ENCODE measurements around the gene LTBP1.
"Not testable (repeated sequence)": the region's sequence is repeated elsewhere in the genome, so short reads cannot be mapped to it uniquely, and the experiment has no call there.

LTBP1 gene

GRCh38 chr2:32915694-32916093 lies 31.1 kb upstream of the LTBP1 start:
- no peak for ATAC-seq (ENCODE audit: low read depth)
- Histone ChIP-seq H3K36me3 (ENCODE audit: low read depth) (no peaks in the 10 kb centered on the region), H3K9me3 (ENCODE audit: severe bottlenecking) (no peaks in the 10 kb centered on the region), H3K27me3 (ENCODE audit: insufficient read depth, poor library complexity, severe bottlenecking) (no peaks in the 10 kb centered on the region), H3K4me1 (ENCODE audit: insufficient read depth, poor library complexity, severe bottlenecking) (no peaks in the 10 kb centered on the region), H3K27ac (ENCODE audit: poor library complexity, severe bottlenecking) (no peak overlapping the region), H3K4me3 (ENCODE audit: severe bottlenecking) (no peak overlapping the region)
- TF ChIP-seq CTCF (IDR thresholded peaks at IDR 0.05; ENCODE audit: poor library complexity, severe bottlenecking), result no peak
- DNase-seq (ENCODE audit: low spot score), result no peak

GRCh38 chr2:32918774-32919173 lies 28.0 kb upstream of the LTBP1 start:
- DNase-seq (ENCODE audit: low spot score), result no peak
- H3K27me3 ChIP-seq (ENCODE audit: insufficient read depth, poor library complexity, severe bottlenecking), result no peaks in the 10 kb centered on the region
- H3K27ac ChIP-seq (ENCODE audit: poor library complexity, severe bottlenecking), result no peak overlapping the region
- no peak overlapping the region for H3K4me3 ChIP-seq (ENCODE audit: severe bottlenecking)
- no peaks in the 10 kb centered on the region for H3K9me3 ChIP-seq (ENCODE audit: severe bottlenecking)
- TF ChIP-seq CTCF (IDR thresholded peaks at IDR 0.05; ENCODE audit: poor library complexity, severe bottlenecking), result no peak
- no peaks in the 10 kb centered on the region for H3K4me1 ChIP-seq (ENCODE audit: insufficient read depth, poor library complexity, severe bottlenecking)
- no peak for ATAC-seq (ENCODE audit: low read depth)
- no peaks in the 10 kb centered on the region for H3K36me3 ChIP-seq (ENCODE audit: low read depth)

- H3K4me1 ChIP-seq (ENCODE audit: insufficient read depth, poor library complexity, severe bottlenecking); DNase-seq (ENCODE audit: low spot score); H3K4me3 ChIP-seq (ENCODE audit: severe bottlenecking); H3K36me3 ChIP-seq (ENCODE audit: low read depth); H3K27ac ChIP-seq (ENCODE audit: poor library complexity, severe bottlenecking); H3K27me3 ChIP-seq (ENCODE audit: insufficient read depth, poor library complexity, severe bottlenecking); H3K9me3 ChIP-seq (ENCODE audit: severe bottlenecking); ATAC-seq (ENCODE audit: low read depth): not testable (repeated sequence)
These were observed 26.9 kb upstream of the LTBP1 start for GRCh38 chr2:32919901-32920300.

GRCh38 chr2:32921486-32921885 lies 25.3 kb upstream of the LTBP1 start:
- not testable (repeated sequence) for H3K4me3 ChIP-seq (ENCODE audit: severe bottlenecking); H3K27me3 ChIP-seq (ENCODE audit: insufficient read depth, poor library complexity, severe bottlenecking); H3K4me1 ChIP-seq (ENCODE audit: insufficient read depth, poor library complexity, severe bottlenecking); H3K36me3 ChIP-seq (ENCODE audit: low read depth); DNase-seq (ENCODE audit: low spot score); H3K9me3 ChIP-seq (ENCODE audit: severe bottlenecking); ATAC-seq (ENCODE audit: low read depth); H3K27ac ChIP-seq (ENCODE audit: poor library complexity, severe bottlenecking)

- no peak for TF ChIP-seq CTCF (IDR thresholded peaks at IDR 0.05; ENCODE audit: poor library complexity, severe bottlenecking)
- no peak for DNase-seq (ENCODE audit: low spot score)
- H3K27ac ChIP-seq (ENCODE audit: poor library complexity, severe bottlenecking), result no peak overlapping the region
- H3K9me3 ChIP-seq (ENCODE audit: severe bottlenecking), result no peaks in the 10 kb centered on the region
- H3K4me3 ChIP-seq (ENCODE audit: severe bottlenecking), result no peak overlapping the region
- H3K27me3 ChIP-seq (ENCODE audit: insufficient read depth, poor library complexity, severe bottlenecking), result no peaks in the 10 kb centered on the region
- ATAC-seq (ENCODE audit: low read depth), result no peak
- no peaks in the 10 kb centered on the region for H3K4me1 ChIP-seq (ENCODE audit: insufficient read depth, poor library complexity, severe bottlenecking)
- H3K36me3 ChIP-seq (ENCODE audit: low read depth), result no peaks in the 10 kb centered on the region
These were observed 24.3 kb upstream of the LTBP1 start for GRCh38 chr2:32922501-32922900.

GRCh38 chr2:32923109-32923508 lies 23.6 kb upstream of the LTBP1 start:
- no peak overlapping the region for H3K27ac ChIP-seq (ENCODE audit: poor library complexity, severe bottlenecking)
- H3K27me3 ChIP-seq (ENCODE audit: insufficient read depth, poor library complexity, severe bottlenecking), result no peaks in the 10 kb centered on the region
- no peak for DNase-seq (ENCODE audit: low spot score)
- H3K36me3 ChIP-seq (ENCODE audit: low read depth), result no peaks in the 10 kb centered on the region
- no peak for ATAC-seq (ENCODE audit: low read depth)
- H3K4me3 ChIP-seq (ENCODE audit: severe bottlenecking), result no peak overlapping the region
- no peak for TF ChIP-seq CTCF (IDR thresholded peaks at IDR 0.05; ENCODE audit: poor library complexity, severe bottlenecking)
- no peaks in the 10 kb centered on the region for H3K4me1 ChIP-seq (ENCODE audit: insufficient read depth, poor library complexity, severe bottlenecking)
- H3K9me3 ChIP-seq (ENCODE audit: severe bottlenecking), result no peaks in the 10 kb centered on the region

Data from RWPE2 (cell line).